GM21526 (cell line): ENCODE results near the gene TBCB.
"Not testable (repeated sequence)": the region's sequence is repeated elsewhere in the genome, so short reads cannot be mapped to it uniquely, and the experiment has no call there.

ENCODE experiments used
- ATAC-seq: cut with Tn5 transposase; IDR thresholded peaks from one replicate; pipeline ENCODE4 v1.9.1; 2021; ENCODE audit warnings: moderate library complexity; ENCODE audit not compliant: unreplicated experiment, low FRiP score

Gene TBCB, protein sequence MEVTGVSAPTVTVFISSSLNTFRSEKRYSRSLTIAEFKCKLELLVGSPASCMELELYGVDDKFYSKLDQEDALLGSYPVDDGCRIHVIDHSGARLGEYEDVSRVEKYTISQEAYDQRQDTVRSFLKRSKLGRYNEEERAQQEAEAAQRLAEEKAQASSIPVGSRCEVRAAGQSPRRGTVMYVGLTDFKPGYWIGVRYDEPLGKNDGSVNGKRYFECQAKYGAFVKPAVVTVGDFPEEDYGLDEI

GRCh38 chr19:36115453-36116343, at the start of gene TBCB:
Gene TBCB, plus strand, starts transcription at chr19:36115468. Its CDS starts 93 bp downstream, at chr19:36115561.
- peak; percentile 27 for ATAC-seq

- no peak for ATAC-seq
Measured at GRCh38 chr19:36067681-36068080, 47.6 kb upstream of the TBCB start.

DNA sequence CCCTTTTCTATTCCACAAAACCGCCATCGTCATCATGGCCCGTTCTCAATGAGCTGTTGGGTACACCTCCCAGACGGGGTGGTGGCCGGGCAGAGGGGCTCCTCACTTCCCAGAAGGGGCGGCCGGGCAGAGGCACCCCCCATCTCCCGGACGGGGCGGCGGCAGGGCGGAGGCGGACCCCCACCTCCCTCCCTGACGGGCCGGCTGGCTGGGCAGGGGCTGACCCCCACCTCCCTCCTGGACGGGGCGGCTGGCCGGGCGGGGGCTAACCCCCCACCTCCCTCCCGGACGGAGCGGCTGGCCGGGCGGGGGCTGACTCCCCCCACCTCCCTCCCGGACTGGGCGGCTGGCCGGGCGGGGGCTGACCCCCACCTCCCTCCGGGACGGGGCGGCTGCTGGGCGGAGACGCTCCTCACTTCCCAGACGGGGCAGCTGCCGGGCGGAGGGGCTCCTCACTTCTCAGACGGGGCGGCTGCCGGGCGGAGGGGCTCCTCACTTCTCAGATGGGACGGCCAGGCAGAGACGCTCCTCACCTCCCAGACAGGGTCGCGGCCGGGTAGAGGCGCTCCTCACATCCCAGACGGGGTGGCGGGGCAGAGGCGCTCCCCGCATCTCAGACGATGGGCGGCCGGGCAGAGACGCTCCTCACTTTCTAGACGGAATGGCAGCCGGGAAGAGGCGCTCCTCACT, 46.3 kb upstream of the TBCB start:
- ATAC-seq = not testable (repeated sequence)

- ATAC-seq = no peak
Measured at GRCh38 chr19:36072081-36072480, 43.2 kb upstream of the TBCB start.

DNA sequence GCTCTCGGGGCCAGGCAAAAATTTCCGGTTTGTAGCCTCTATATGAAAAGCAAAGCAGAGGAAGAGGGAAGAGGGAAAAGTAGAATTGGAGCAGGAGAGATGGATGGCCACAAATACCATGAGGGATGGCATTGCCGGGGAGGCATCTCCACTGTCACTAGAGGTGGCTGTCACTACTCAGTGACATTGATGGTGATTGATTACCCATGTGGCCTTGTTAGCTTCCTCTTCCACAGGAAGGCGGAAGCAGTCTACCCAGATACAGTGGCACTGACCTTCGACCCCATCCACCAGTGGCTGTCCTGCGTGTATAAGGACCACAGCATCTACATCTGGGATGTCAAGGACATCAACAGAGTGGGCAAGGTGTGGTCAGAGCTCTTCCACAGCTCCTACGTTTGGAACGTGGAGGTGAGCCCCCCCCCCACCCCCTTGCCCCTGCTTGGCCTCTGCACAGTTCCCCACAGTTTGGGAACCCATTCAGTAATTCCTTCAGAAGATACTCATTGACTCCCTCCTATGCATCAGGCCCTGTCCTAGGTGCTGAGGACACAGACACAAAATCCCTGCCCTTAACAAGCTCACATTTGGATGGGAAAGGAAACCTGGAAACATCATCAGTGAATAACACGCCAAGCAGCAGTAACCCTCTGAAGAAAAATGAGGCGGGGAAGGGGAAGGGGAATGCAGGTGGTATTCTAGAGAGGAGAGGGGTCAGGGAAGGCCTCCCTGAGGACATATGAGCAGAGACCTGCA, 42.0 kb upstream of the TBCB start:
- no peak for ATAC-seq

DNA sequence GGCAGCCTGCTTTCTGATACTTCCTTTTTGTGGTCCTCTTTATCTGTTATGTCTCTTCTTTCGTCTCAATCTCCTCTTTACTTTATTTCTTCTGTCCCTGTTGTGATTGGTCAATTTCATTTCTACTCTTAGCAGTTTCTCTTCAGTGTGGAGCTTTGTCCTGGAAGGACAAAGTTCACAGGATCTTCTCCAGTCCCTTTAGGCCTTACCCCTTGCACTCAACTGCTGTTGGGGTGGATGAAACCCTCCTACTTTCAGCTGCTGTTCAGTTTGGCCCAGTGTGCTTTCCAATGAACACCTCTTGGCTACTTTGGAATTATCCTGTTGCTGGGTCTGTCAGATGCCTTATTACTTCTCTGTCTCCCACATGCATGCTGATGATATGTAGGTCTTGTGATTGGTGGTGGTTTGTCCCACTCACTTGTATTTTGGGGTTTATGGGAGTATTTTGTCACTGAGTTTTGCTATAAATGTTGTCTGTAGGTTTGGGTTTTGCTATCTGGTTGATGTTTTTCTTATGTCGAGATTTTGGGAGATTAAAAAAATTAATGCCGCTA, 35.8 kb upstream of the TBCB start:
- ATAC-seq = no peak

- ATAC-seq = no peak
Measured at GRCh38 chr19:36081385-36081784, 33.9 kb upstream of the TBCB start.

GRCh38 chr19:36081894-36082293, 33.4 kb upstream of the TBCB start:
- ATAC-seq = no peak

DNA sequence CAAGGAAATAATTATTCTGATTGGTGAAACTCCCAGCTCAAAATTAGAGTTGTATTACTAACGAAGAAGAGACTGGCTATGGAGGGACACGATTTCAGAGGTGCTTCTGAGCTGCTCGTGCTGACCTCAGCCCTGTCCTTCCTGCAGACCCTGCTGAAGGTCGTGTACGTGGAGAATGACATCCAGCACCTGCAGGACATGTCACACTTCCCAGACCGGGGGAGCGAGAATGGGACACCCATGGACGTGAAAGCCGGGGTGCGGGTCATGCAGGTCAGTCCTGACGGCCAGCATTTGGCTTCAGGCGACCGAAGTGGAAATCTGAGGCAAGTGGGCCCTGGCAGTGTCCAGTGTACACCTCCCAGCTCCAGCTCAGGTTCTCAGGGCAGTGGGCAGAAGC, 32.4 kb upstream of the TBCB start:
- ATAC-seq = no peak

GRCh38 chr19:36084231-36085009, 30.8 kb upstream of the TBCB start:
- ATAC-seq = no peak

- no peak for ATAC-seq
Measured at GRCh38 chr19:36086326-36086725, 28.9 kb upstream of the TBCB start.

- no peak for ATAC-seq
Measured at GRCh38 chr19:36089847-36090246, 25.4 kb upstream of the TBCB start.

DNA sequence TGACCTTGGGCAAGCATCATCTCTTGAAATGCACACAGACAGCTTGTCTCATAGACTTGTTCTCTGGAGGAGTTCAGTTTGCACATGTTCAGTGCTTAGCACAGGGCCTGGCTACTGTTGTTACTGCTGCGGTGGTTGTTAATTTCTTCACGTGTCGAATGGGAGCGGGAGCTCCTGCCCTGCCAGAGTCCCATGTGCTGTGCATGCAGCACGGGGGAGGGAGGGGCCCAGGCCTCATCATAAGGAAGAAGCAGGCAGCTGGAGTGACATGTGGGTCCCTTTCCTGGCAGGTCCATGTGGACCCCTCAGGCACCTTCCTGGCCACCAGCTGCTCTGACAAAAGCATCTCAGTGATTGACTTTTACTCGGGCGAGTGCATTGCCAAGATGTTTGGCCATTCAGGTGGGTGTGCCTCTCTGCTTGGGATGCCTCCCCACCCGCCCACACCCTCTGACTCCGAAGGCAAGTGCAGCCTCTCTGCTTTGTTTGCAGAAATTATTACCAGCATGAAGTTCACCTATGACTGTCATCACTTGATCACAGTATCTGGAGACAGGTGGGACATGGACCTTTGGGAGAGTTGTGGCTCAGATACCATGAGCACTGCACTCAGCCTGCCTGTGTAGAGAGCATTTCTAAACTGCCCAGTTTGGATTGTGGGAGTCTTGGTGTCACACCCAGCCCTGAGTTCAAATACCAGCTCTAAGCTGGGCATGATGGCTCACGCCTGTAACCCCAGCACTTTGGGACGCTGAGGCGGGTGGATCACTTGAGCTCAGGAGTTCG, 24.2 kb upstream of the TBCB start:
- no peak for ATAC-seq

DNA sequence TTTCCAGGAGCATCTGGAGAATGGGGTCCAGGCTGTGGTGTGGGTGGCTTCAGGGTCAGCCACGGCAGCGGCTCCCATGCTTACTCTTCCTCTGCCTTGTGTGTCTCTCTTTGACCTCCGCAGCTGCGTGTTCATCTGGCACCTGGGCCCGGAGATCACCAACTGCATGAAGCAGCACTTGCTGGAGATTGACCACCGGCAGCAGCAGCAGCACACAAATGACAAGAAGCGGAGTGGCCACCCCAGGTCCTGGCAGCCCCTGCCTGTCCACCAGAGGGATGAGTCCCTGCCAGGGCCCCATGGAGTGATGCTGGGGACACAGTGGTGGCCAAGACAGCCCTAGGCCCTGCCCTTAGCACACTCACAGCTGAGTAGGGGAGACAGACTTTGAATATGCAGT, 22.7 kb upstream of the TBCB start:
- ATAC-seq = no peak

DNA sequence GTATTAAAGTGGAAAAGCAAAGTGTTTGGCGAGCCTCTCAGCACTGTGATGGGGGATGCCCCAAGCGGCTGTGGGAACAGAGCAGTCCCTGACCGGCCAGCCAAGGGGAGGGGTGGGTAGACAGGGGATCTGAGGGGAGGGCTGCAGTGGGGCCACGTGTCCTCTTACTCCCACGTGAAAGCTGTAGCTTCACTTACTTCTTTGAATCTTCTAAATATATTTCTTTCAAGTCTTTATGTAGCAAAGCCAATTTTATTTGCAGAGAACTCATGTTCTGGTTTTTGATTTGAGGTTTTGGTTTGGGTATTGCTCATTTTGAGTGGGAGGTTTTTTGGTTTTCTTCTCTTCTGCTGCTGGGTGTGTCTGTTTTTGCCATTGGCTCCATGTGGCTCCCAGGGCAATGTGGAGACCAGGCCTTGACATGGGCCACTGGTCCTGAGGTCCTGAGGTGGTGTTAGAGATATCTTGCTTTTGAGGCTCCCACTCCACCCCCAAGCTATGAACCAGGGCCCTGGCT, 22.1 kb upstream of the TBCB start:
- no peak for ATAC-seq

DNA sequence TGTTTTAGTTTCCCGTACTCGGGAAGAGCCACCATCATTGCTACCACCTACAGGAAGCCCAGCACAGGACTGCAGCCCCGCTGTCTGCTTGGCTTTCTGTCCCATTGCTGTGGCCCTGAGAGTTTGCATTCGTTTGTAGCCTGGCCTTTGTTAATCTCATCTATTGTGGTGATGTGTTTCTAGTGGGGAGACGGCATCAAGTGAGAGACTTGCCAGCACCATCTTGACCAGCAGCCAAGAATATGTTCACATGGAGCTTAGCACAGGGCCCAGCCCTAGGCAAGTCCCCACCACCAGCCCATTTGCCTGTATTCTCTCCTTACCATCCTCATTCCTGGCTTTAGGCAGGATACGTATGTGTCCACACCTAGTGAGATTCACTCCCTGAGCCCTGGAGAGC, 21.6 kb upstream of the TBCB start:
- ATAC-seq = no peak

DNA sequence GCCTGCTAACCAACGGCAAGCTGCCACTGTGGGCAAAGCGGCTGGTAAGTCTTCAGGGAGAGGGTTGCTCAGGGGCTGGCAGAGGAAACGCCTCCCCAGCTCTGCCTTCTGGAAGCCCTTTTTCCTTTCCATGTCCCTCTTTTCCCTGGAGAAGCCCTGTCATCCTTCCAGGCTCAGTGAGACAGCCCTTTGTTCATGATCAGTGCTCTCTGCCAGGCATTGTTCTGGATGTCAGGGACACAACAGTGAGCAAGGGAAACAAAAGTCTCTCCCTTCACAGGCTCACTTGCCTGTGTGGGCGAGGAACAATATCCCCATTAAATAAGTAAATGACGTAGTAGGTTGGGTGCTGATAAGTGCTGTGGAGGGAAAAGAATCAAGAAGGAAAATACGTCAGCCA, 18.2 kb upstream of the TBCB start:
- ATAC-seq = no peak

- no peak for ATAC-seq
Measured at GRCh38 chr19:36099166-36099785, 16.0 kb upstream of the TBCB start.
